Hepatocyte (in vitro differentiated cells): ENCODE data around the gene OR10K1. TPM values are rescaled to one million over a fixed set of nuclear protein-coding genes. Genes with fewer than 3 reads are reported as not detected.

Experiments used
- DNase-seq: peaks from one replicate; pipeline ENCODE4 v3.0.0-alpha.2; 2016; ENCODE audit warnings: low spot score
- H2AFZ ChIP-seq: fragments of 200-600 bp; sonication (generic); 2 replicates; pipeline ENCODE4 v1.6.0; 2016; ENCODE audit warnings: antibody characterized with exemption, mild to moderate bottlenecking
- H3K27ac ChIP-seq: fragments of 200-600 bp; sonication (generic); 2 replicates; pipeline ENCODE4 v1.5.1; 2016; ENCODE audit warnings: mild to moderate bottlenecking
- H3K27me3 ChIP-seq: fragments of 200-600 bp; sonication (generic); 2 replicates; pipeline ENCODE4 v1.6.1; 2016
- H3K36me3 ChIP-seq: fragments of 200-600 bp; sonication (generic); replicated peaks from 2 replicates; pipeline ENCODE4 v1.5.1; 2016; ENCODE audit warnings: low read depth; ENCODE audit not compliant: insufficient read depth
- H3K4me1 ChIP-seq: fragments of 200-600 bp; sonication (generic); 2 replicates; pipeline ENCODE4 v1.5.1; 2016; ENCODE audit warnings: mild to moderate bottlenecking, moderate library complexity; ENCODE audit not compliant: insufficient read depth
- H3K4me2 ChIP-seq: fragments of 200-600 bp; sonication (generic); 2 replicates; pipeline ENCODE4 v1.6.0; 2016
- H3K4me3 ChIP-seq: fragments of 200-600 bp; sonication (generic); 2 replicates; pipeline ENCODE4 v1.5.1; 2016; ENCODE audit warnings: mild to moderate bottlenecking
- H3K79me2 ChIP-seq: fragments of 200-600 bp; sonication (generic); 2 replicates; pipeline ENCODE4 v1.6.0; 2017; ENCODE audit warnings: mild to moderate bottlenecking
- H3K9me2 ChIP-seq: fragments of 200-600 bp; sonication (generic); replicated peaks from 2 replicates; pipeline ENCODE4 v1.6.0; 2017; ENCODE audit warnings: mild to moderate bottlenecking; ENCODE audit not compliant: insufficient read depth
- H3K9me3 ChIP-seq: fragments of 200-600 bp; sonication (generic); 2 replicates; pipeline ENCODE4 v1.5.1; 2016; ENCODE audit warnings: low read depth, mild to moderate bottlenecking
- H4K20me1 ChIP-seq: fragments of 200-600 bp; sonication (generic); 2 replicates; pipeline ENCODE4 v1.6.0; 2016; ENCODE audit warnings: mild to moderate bottlenecking; ENCODE audit not compliant: insufficient read depth, poor library complexity, severe bottlenecking
- EZH2 ChIP-seq: fragments of 200-600 bp; sonication (generic); IDR thresholded peaks from 2 replicates; pipeline ENCODE4 v1.6.1; 2016; ENCODE audit warnings: antibody characterized with exemption, mild to moderate bottlenecking, borderline replicate concordance
- EZH2phosphoT487 ChIP-seq: fragments of 200-600 bp; sonication (generic); IDR thresholded peaks from one replicate; pipeline ENCODE4 v1.6.1; 2018; ENCODE audit warnings: antibody characterized with exemption, mild to moderate bottlenecking, low read depth, moderate library complexity; ENCODE audit not compliant: unreplicated experiment, severe bottlenecking
- WGBS: methylation state at CpG from one replicate; pipeline ENCODE4 v1.1.6; 2016; ENCODE audit warnings: low lambda C conversion rate; ENCODE audit errors: missing lambda C conversion rate; 5-methylcytosine and 5-hydroxymethylcytosine counted together
- polyA plus RNA-seq: library from polyadenylated mRNA; unstranded; fragments of >200 nt; fragmentation: Nextera tagmentation; extraction: Ambion mirVana; gene quantifications from 2 replicates; pipeline ENCODE4 v1.2.1, GENCODE V29; 2016
- total RNA-seq: library from RNA; depleted of rRNA; stranded (reverse); fragments of >200 nt; gene quantifications from 2 replicates; pipeline ENCODE4 v1.2.3, GENCODE V29; 2014
- TF ChIP-seq, protein P1 (sequence below): fragments of 200-600 bp; sonication (generic); IDR thresholded peaks from 2 replicates; pipeline ENCODE4 v1.5.1; 2016; ENCODE audit warnings: antibody characterized with exemption, mild to moderate bottlenecking; ENCODE audit not compliant: poor library complexity

OR10K1 gene
- total and polyA plus RNA-seq, 2 experiments from 2014 or later = not detected

DNA sequence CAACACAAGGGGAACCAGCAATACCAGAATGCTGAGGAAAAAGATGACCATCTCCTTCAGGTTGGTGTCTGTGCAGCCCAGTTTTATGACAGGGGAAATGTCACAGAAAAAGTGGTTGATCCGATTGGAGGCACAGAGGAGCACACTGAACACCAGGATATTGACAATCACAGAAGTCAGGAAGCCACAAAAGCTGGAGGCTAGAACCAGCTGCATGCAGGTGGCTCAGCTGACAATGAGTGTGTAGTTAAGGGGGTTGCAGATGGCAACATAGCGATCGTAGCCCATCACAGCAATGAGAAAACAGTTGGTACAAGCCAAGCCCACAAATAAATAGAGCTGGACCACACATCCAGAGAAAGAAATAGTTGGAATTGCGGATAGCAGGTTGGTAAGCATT lies 16.3 kb upstream of the OR10K1 start:
- no peaks in the 10 kb centered on the region for H3K9me3 ChIP-seq
- H3K79me2 ChIP-seq = no peaks in the 10 kb centered on the region
- no peak overlapping the region for H3K27ac ChIP-seq
- H3K4me2 ChIP-seq = no peak overlapping the region
- H3K4me3 ChIP-seq = no peak overlapping the region
- H3K9me2 ChIP-seq = no peaks in the 10 kb centered on the region
- TF ChIP-seq EZH2phosphoT487 (no peak), EZH2 (no peak)
- TF ChIP-seq, protein P1, sequence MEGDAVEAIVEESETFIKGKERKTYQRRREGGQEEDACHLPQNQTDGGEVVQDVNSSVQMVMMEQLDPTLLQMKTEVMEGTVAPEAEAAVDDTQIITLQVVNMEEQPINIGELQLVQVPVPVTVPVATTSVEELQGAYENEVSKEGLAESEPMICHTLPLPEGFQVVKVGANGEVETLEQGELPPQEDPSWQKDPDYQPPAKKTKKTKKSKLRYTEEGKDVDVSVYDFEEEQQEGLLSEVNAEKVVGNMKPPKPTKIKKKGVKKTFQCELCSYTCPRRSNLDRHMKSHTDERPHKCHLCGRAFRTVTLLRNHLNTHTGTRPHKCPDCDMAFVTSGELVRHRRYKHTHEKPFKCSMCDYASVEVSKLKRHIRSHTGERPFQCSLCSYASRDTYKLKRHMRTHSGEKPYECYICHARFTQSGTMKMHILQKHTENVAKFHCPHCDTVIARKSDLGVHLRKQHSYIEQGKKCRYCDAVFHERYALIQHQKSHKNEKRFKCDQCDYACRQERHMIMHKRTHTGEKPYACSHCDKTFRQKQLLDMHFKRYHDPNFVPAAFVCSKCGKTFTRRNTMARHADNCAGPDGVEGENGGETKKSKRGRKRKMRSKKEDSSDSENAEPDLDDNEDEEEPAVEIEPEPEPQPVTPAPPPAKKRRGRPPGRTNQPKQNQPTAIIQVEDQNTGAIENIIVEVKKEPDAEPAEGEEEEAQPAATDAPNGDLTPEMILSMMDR = no peak
- no peak overlapping the region for H2AFZ ChIP-seq
- no peak for DNase-seq
- no peaks in the 10 kb centered on the region for H3K4me1 ChIP-seq
- H4K20me1 ChIP-seq = no peaks in the 10 kb centered on the region
- no peaks in the 10 kb centered on the region for H3K27me3 ChIP-seq
- WGBS = 89% methylated on average over 4 of the region's 4 CpGs
- H3K36me3 ChIP-seq = no peaks in the 10 kb centered on the region

DNA sequence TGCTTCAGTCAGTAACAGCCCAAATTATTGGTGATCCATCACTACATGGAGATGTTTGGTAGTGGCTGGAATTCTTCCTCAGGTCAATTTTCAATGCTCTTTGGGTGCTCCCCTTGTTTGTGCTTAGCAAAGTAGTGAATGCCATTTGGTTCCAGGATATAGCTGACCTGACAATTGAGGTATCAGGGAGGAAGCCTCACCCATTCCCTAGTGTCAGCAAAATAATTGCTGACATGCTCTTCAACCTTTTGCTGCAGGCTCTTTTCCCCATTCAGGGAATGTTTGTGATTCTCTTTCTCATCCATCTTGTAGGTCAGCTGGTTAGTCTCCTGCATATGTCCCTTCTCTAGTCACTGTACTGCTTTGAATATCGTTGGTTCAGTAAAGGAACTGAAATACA lies 7.1 kb upstream of the OR10K1 start:
- 77% methylated on average over 1 of the region's 1 CpG for WGBS

DNA sequence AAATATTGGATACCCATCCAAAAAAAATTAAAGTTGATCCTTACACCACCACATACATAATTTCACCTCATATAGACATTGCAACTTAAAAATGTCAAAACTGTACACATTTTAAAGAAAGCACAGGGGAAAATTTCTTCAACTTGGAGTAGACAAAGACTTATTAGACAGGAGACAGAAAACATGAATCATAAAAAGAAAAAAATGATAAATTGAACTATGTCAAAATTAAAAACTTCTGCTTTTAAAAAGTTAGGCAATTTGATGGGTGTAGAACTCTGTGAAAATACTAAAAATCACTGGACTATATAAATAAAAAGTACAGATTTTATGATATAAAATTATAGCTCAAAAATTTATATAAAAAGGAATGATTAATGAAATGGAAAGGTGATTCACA lies 4.4 kb upstream of the OR10K1 start:
- TF ChIP-seq EZH2phosphoT487 (no peak), EZH2 (no peak)
- TF ChIP-seq, protein P1 = no peak
- no peaks in the 10 kb centered on the region for H3K9me2 ChIP-seq
- H3K27me3 ChIP-seq = no peaks in the 10 kb centered on the region
- H2AFZ ChIP-seq = no peak overlapping the region
- no peak overlapping the region for H3K4me2 ChIP-seq
- no peaks in the 10 kb centered on the region for H3K4me1 ChIP-seq
- DNase-seq = no peak
- H3K79me2 ChIP-seq = no peaks in the 10 kb centered on the region
- no peak overlapping the region for H3K27ac ChIP-seq
- no peak overlapping the region for H3K4me3 ChIP-seq
- H3K36me3 ChIP-seq = no peaks in the 10 kb centered on the region
- no peaks in the 10 kb centered on the region for H4K20me1 ChIP-seq
- no peaks in the 10 kb centered on the region for H3K9me3 ChIP-seq

More for the DNA sequence above, 7.1 kb upstream of the OR10K1 start:
- H3K27me3 ChIP-seq = no peaks in the 10 kb centered on the region
- no peak overlapping the region for H3K4me3 ChIP-seq
- H2AFZ ChIP-seq = no peak overlapping the region
- no peaks in the 10 kb centered on the region for H4K20me1 ChIP-seq
- no peak overlapping the region for H3K4me2 ChIP-seq
- no peaks in the 10 kb centered on the region for H3K9me2 ChIP-seq
- DNase-seq = no peak
- TF ChIP-seq EZH2 (no peak), EZH2phosphoT487 (no peak)
- TF ChIP-seq, protein P1 = no peak
- H3K9me3 ChIP-seq = no peaks in the 10 kb centered on the region
- no peaks in the 10 kb centered on the region for H3K79me2 ChIP-seq
- H3K27ac ChIP-seq = no peak overlapping the region
- no peaks in the 10 kb centered on the region for H3K4me1 ChIP-seq
- H3K36me3 ChIP-seq = no peaks in the 10 kb centered on the region

DNA sequence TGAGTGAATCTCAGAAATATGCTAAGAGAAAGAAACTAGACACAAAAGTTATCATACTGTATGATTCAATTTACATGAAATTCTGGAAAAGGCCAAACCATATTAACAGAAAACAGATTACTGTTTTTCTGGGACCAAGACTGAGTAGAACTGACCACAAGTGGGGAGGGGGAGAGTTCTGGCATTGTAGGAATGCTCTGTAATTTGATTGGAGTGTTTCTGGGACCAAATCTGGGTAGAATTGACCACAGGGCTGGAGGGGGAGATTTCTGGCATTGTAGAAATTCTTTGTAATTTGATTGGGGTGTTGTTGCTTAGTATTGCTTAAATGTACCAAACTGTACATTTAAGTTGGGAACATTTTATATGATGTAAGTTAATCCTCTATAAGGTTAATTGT lies 3.4 kb upstream of the OR10K1 start:
- H3K4me1 ChIP-seq = no peaks in the 10 kb centered on the region
- TF ChIP-seq EZH2phosphoT487 = no peak
- TF ChIP-seq EZH2 = no peak
- TF ChIP-seq, protein P1 = no peak
- H4K20me1 ChIP-seq = no peaks in the 10 kb centered on the region
- H3K9me2 ChIP-seq = no peaks in the 10 kb centered on the region
- no peaks in the 10 kb centered on the region for H3K9me3 ChIP-seq
- no peak overlapping the region for H3K4me2 ChIP-seq
- no peaks in the 10 kb centered on the region for H3K79me2 ChIP-seq
- H3K27me3 ChIP-seq = no peaks in the 10 kb centered on the region
- H3K36me3 ChIP-seq = no peaks in the 10 kb centered on the region
- no peak overlapping the region for H3K27ac ChIP-seq
- H3K4me3 ChIP-seq = no peak overlapping the region
- no peak for DNase-seq
- no peak overlapping the region for H2AFZ ChIP-seq
